Upper lobe of left lung (tissue), 6 donors: ENCODE data around the gene CYLD. TPM values are rescaled to one million over a fixed set of nuclear protein-coding genes. Genes with fewer than 3 reads are reported as not detected.

Experiments used
- ATAC-seq, 2 donors: fragments of 200-7000 bp; cut with Tn5 transposase; one replicate each; pipeline ENCODE4 v1.9.1; 2022; ENCODE audit warnings: mild to moderate bottlenecking in 2 of 2, moderate library complexity in 2 of 2; ENCODE audit not compliant: low FRiP score in 2 of 2
- DNase-seq, 2 donors: peaks; one replicate each; pipeline ENCODE4 v3.0.0-alpha.2; 2019 to 2020
- H3K27ac ChIP-seq, 4 donors: fragments of 200-600 bp; sonication (generic); one replicate each; pipeline ENCODE4 v1.5.1; 2016 to 2019
- H3K27me3 ChIP-seq, 4 donors: fragments of 200-600 bp; sonication (generic); one replicate each; pipeline ENCODE4 v1.5.1; 2017 to 2019
- H3K36me3 ChIP-seq, 4 donors: fragments of 200-600 bp; sonication (generic); one replicate each; pipeline ENCODE4 v1.5.1; 2016 to 2019
- H3K4me1 ChIP-seq, 4 donors: fragments of 200-600 bp; sonication (generic); one replicate each; pipeline ENCODE4 v1.5.1; 2018 to 2019
- H3K4me3 ChIP-seq, 4 donors: fragments of 200-600 bp; sonication (generic); one replicate each; pipeline ENCODE4 v1.5.1; 2017 to 2019; ENCODE audit warnings: mild to moderate bottlenecking in 2 of 4, moderate library complexity in 1 of 4
- H3K9me3 ChIP-seq, 4 donors: fragments of 200-600 bp; sonication (generic); one replicate each; pipeline ENCODE4 v1.5.1; 2018 to 2019
- CTCF ChIP-seq, 6 experiments: fragments of 450-650 bp in 4 of 6; fragments of 200-600 bp in 2 of 6; sonication (generic) in 2 of 6; IDR thresholded peaks; one replicate each; pipeline ENCODE4 v1.5.1; 2016 to 2019; ENCODE audit warnings: antibody characterized with exemption in 6 of 6
- EP300 ChIP-seq, 4 donors: sonication (generic); formaldehyde crosslinking; IDR thresholded peaks; one replicate each; pipeline ENCODE4 v1.5.1; 2017; ENCODE audit warnings: antibody characterized with exemption in 4 of 4, control low read depth in 2 of 4
- POLR2A ChIP-seq, 4 donors: fragments of 450-650 bp; IDR thresholded peaks; one replicate each; pipeline ENCODE4 v1.5.1; 2016 to 2017; ENCODE audit warnings: antibody characterized with exemption in 4 of 4, mild to moderate bottlenecking in 2 of 4
- POLR2AphosphoS5 ChIP-seq, 2 donors: sonication (generic); formaldehyde crosslinking; IDR thresholded peaks; one replicate each; pipeline ENCODE4 v1.5.1; 2017; ENCODE audit warnings: antibody characterized with exemption in 2 of 2
- WGBS, 2 donors: methylation state at CpG; one replicate each; pipeline ENCODE4 v1.1.5; 2017 to 2018; 5-methylcytosine and 5-hydroxymethylcytosine counted together
- total RNA-seq, 6 donors: library from RNA; depleted of rRNA in 4 of 6; stranded (reverse); fragments of >200 nt in 4 of 6; gene quantifications; one replicate each; pipeline versions ENCODE4 v1.1.0 to v1.2.1, GENCODE V29; 2016 to 2021
- donor health status: DM: no; HTN: no; CAD: no; lungs with moderate emphysema.
- donor health status: DM: no; HTN: yes; CAD: no; lungs with severe emphysema.

The CYLD gene
- total RNA-seq, 6 donors from 2014 or later: 25.5 to 72.1 (median 46.1) TPM

GRCh38 chr16:50756473-50756872, 14.6 kb downstream of the CYLD start:
- no peaks in the 10 kb centered on the region for H3K9me3 ChIP-seq
- H3K4me3 ChIP-seq: no peak overlapping the region
- H3K27me3 ChIP-seq: no peaks in the 10 kb centered on the region
- H3K36me3 ChIP-seq: peaks cover 0 to 57% (median 8%) of the 10 kb centered on the region in 4 donors
- no peak for TF ChIP-seq POLR2AphosphoS5 (IDR thresholded peaks at IDR 0.05)
- TF ChIP-seq EP300 (IDR thresholded peaks at IDR 0.05): no peak
- no peak for TF ChIP-seq CTCF (IDR thresholded peaks at IDR 0.05)
- no peak for TF ChIP-seq POLR2A (IDR thresholded peaks at IDR 0.05)
- DNase-seq (no peak), ATAC-seq (no peak)
- H3K27ac ChIP-seq: no peak overlapping the region
- 78 to 83% methylated on average over 3 of the region's 3 CpGs for WGBS, 2 donors
- peaks cover 0 to 11% (median under 1%) of the 10 kb centered on the region in 4 donors for H3K4me1 ChIP-seq

GRCh38 chr16:50761267-50761666, 19.4 kb downstream of the CYLD start:
- WGBS, 2 donors: 48 to 70% methylated on average over 1 of the region's 1 CpG
- no peak for ATAC-seq
- Histone ChIP-seq H3K4me1 (peaks cover 0 to 19% (median 6%) of the 10 kb centered on the region in 4 donors), H3K4me3 (no peak overlapping the region), H3K27me3 (no peaks in the 10 kb centered on the region), H3K36me3 (peaks cover 0 to 18% (median 0%) of the 10 kb centered on the region in 4 donors), H3K9me3 (peaks cover 0 to 7% (median 3%) of the 10 kb centered on the region in 4 donors), H3K27ac (no peak overlapping the region)
- DNase-seq: no peak
- TF ChIP-seq POLR2A (IDR thresholded peaks at IDR 0.05) (no peak), EP300 (IDR thresholded peaks at IDR 0.05) (no peak), CTCF (IDR thresholded peaks at IDR 0.05) (no peak), POLR2AphosphoS5 (IDR thresholded peaks at IDR 0.05) (no peak)

DNA sequence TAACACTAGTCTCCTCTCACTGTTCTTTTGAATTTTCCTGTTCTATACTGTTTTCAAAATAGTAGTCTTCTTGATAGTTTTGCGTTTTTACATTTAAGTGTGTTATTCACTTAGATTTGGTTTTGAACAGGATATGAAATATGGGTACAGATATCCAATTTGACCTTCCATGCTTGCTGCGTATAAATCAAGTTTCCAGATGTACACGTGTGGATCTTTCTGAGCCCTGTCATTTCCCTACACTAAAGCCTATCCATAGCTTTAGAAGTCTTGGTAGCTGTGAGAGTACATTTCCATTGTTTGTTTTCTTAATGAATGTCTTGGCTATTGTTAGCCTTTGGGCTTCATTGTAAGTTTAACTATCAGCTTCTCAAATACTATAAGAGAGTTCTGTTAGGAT, 20.4 kb downstream of the CYLD start:
- Histone ChIP-seq H3K36me3 (peaks cover 0 to 20% (median 0%) of the 10 kb centered on the region in 4 donors), H3K27ac (no peak overlapping the region), H3K4me3 (no peak overlapping the region), H3K27me3 (no peaks in the 10 kb centered on the region), H3K9me3 (peaks cover 0 to 8% (median 3%) of the 10 kb centered on the region in 4 donors), H3K4me1 (peaks cover 0 to 19% (median 6%) of the 10 kb centered on the region in 4 donors)
- no peak for TF ChIP-seq POLR2AphosphoS5 (IDR thresholded peaks at IDR 0.05)
- TF ChIP-seq EP300 (IDR thresholded peaks at IDR 0.05): no peak
- no peak for TF ChIP-seq CTCF (IDR thresholded peaks at IDR 0.05)
- no peak for TF ChIP-seq POLR2A (IDR thresholded peaks at IDR 0.05)
- DNase-seq (no peak), ATAC-seq (no peak)
- WGBS, 2 donors: 80 to 84% methylated on average over 3 of the region's 3 CpGs

DNA sequence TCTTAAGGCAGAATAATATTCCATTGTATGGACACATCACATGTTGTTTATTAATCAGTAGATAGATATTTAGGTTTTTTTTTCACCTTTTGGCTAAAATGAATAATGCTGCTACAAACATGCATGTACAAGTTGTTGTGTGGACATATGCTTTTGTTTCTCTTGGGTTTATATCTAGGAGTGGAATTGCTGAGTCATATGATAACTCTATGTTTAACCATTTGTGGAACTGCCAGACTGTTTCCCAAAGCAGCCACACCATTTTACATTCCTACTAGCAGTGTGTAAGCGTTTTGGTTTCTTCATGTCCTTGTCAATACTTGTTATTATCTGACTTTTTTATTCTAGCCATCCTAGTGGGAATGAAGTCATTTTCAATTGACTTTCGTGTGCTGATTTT, 21.3 kb downstream of the CYLD start:
- Histone ChIP-seq H3K27me3 (no peaks in the 10 kb centered on the region), H3K4me3 (no peak overlapping the region), H3K36me3 (peaks cover 0 to 13% (median 0%) of the 10 kb centered on the region in 4 donors), H3K9me3 (peaks cover 0 to 8% (median 3%) of the 10 kb centered on the region in 4 donors), H3K4me1 (peaks cover 0 to 19% (median 6%) of the 10 kb centered on the region in 4 donors), H3K27ac (no peak overlapping the region)
- no peak for ATAC-seq
- 90 to 94% methylated on average over 2 of the region's 2 CpGs for WGBS, 2 donors
- no peak for DNase-seq
- no peak for TF ChIP-seq EP300 (IDR thresholded peaks at IDR 0.05)
- TF ChIP-seq POLR2A (IDR thresholded peaks at IDR 0.05): no peak
- no peak for TF ChIP-seq POLR2AphosphoS5 (IDR thresholded peaks at IDR 0.05)
- TF ChIP-seq CTCF (IDR thresholded peaks at IDR 0.05): no peak

- ATAC-seq (no peak), DNase-seq (no peak)
- H3K27me3 ChIP-seq: no peaks in the 10 kb centered on the region
- no peak overlapping the region for H3K27ac ChIP-seq
- H3K4me3 ChIP-seq: no peak overlapping the region
- peaks cover 0 to 13% (median 0%) of the 10 kb centered on the region in 4 donors for H3K36me3 ChIP-seq
- TF ChIP-seq CTCF (IDR thresholded peaks at IDR 0.05): no peak
- TF ChIP-seq POLR2AphosphoS5 (IDR thresholded peaks at IDR 0.05): no peak
- peaks cover 0 to 8% (median 3%) of the 10 kb centered on the region in 4 donors for H3K9me3 ChIP-seq
- peaks cover 0 to 19% (median 6%) of the 10 kb centered on the region in 4 donors for H3K4me1 ChIP-seq
- WGBS, 2 donors: 79 to 86% methylated on average over 1 of the region's 1 CpG
Observed at GRCh38 chr16:50765260-50765659, 23.4 kb downstream of the CYLD start.
